Colonic mucosa (tissue), 4 donors: Measurements from ENCODE around the gene LAD1. TPM values are rescaled to one million over a fixed set of nuclear protein-coding genes. Genes with fewer than 3 reads are reported as not detected.

Experiments used
- DNase-seq: peaks from one replicate; pipeline ENCODE4 v3.0.0-alpha.2; 2020
- H3K27ac ChIP-seq: fragments of 200-600 bp; one replicate; pipeline ENCODE4 v1.8.0; 2021
- H3K27me3 ChIP-seq: fragments of 200-600 bp; one replicate; pipeline ENCODE4 v1.8.0; 2021
- H3K36me3 ChIP-seq: fragments of 200-600 bp; one replicate; pipeline ENCODE4 v1.8.0; 2021
- H3K4me1 ChIP-seq: fragments of 200-600 bp; one replicate; pipeline ENCODE4 v1.8.0; 2021; ENCODE audit warnings: mild to moderate bottlenecking
- H3K4me3 ChIP-seq: fragments of 200-600 bp; one replicate; pipeline ENCODE4 v1.8.0; 2021
- H3K9ac ChIP-seq, 2 donors: one replicate each; pipeline ENCODE4 v1.7.0; 2013; ENCODE audit warnings: control low read depth in 2 of 2, low read depth in 2 of 2, low read length in 2 of 2
- H3K9me3 ChIP-seq: fragments of 200-600 bp; one replicate; pipeline ENCODE4 v1.8.0; 2021
- CTCF ChIP-seq: fragments of 200-600 bp; IDR thresholded peaks from one replicate; pipeline ENCODE4 v1.8.0; 2022; ENCODE audit warnings: antibody characterized with exemption, mild to moderate bottlenecking
- intact Hi-C: fragments of 100-400 bp; cut with DNase I; formaldehyde crosslinking; loops from one replicate; pipeline ENCODE4 v1.14.1; 2022
- total RNA-seq, 2 donors: library from RNA; stranded (reverse); fragmentation: NEBNext Ultra II Directional in 1 of 2; extraction: Animal tissue kit (Norgen Biotek cat#: 25700) in 1 of 2; gene quantifications; one replicate each; pipeline ENCODE4 v1.2.1, GENCODE V29; 2021
- donor health status: healthy.
- donor health status: DM: no; HTN: no; CAD: no.
- donor health status: DM: no; HTN: no; CAD: no.

The LAD1 gene
- total RNA-seq, 2 donors from 2014 or later = 160 to 280 TPM

- intact Hi-C loops = no loop called here
- H3K27ac ChIP-seq = no peak overlapping the region
- H3K27me3 ChIP-seq = no peaks in the 10 kb centered on the region
- H3K9ac ChIP-seq = no peak overlapping the region
- H3K4me3 ChIP-seq = no peak overlapping the region
- DNase-seq = no peak
- no peaks in the 10 kb centered on the region for H3K36me3 ChIP-seq
- no peaks in the 10 kb centered on the region for H3K4me1 ChIP-seq
- no peak for TF ChIP-seq CTCF
- no peaks in the 10 kb centered on the region for H3K9me3 ChIP-seq
Measured at GRCh38 chr1:201365251-201365650, 33.9 kb downstream of the LAD1 start.

GRCh38 chr1:201364808-201365105, 34.4 kb downstream of the LAD1 start:
- Histone ChIP-seq H3K4me3 (no peak overlapping the region), H3K9me3 (no peaks in the 10 kb centered on the region), H3K27ac (no peak overlapping the region), H3K9ac (no peak overlapping the region), H3K4me1 (no peaks in the 10 kb centered on the region), H3K36me3 (no peaks in the 10 kb centered on the region), H3K27me3 (no peaks in the 10 kb centered on the region)
- DNase-seq = no peak
- TF ChIP-seq CTCF = no peak
- intact Hi-C loops = no loop called here

GRCh38 chr1:201363467-201363866, 35.7 kb downstream of the LAD1 start:
- Histone ChIP-seq H3K36me3 (no peaks in the 10 kb centered on the region), H3K27me3 (no peaks in the 10 kb centered on the region), H3K27ac (no peak overlapping the region), H3K4me1 (no peaks in the 10 kb centered on the region), H3K4me3 (no peak overlapping the region), H3K9ac (no peak overlapping the region), H3K9me3 (no peaks in the 10 kb centered on the region)
- no peak for DNase-seq
- no peak for TF ChIP-seq CTCF
- intact Hi-C loops = no loop called here

- no peak for DNase-seq
- H3K36me3 ChIP-seq = no peaks in the 10 kb centered on the region
- no peaks in the 10 kb centered on the region for H3K9me3 ChIP-seq
- no peak overlapping the region for H3K27ac ChIP-seq
- no peaks in the 10 kb centered on the region for H3K27me3 ChIP-seq
- intact Hi-C loops = no loop called here
- no peak for TF ChIP-seq CTCF
- H3K4me1 ChIP-seq = no peaks in the 10 kb centered on the region
- H3K9ac ChIP-seq = no peak overlapping the region
- no peak overlapping the region for H3K4me3 ChIP-seq
Measured at GRCh38 chr1:201362906-201363305, 36.2 kb downstream of the LAD1 start.

GRCh38 chr1:201361652-201362504, 37.2 kb downstream of the LAD1 start:
- no peaks in the 10 kb centered on the region for H3K36me3 ChIP-seq
- intact Hi-C loops = loop anchor here (1.0 kb wide), 1 partner anchor 108 kb away; no protein-coding TSS in a partner anchor
- H3K4me1 ChIP-seq = no peaks in the 10 kb centered on the region
- no peak overlapping the region for H3K4me3 ChIP-seq
- no peak overlapping the region for H3K27ac ChIP-seq
- peak; percentile 84 for TF ChIP-seq CTCF
- peak; percentile 38 for DNase-seq
- no peak overlapping the region for H3K9ac ChIP-seq
- H3K27me3 ChIP-seq = no peaks in the 10 kb centered on the region
- H3K9me3 ChIP-seq = no peaks in the 10 kb centered on the region
